ENCODE data around the gene PREX1. TPM values are rescaled to one million over a fixed set of nuclear protein-coding genes. Genes with fewer than 3 reads are reported as not detected.

The PREX1 gene
- total RNA-seq, 1 donor from 2014 or later, result 65.5 TPM

GRCh38 chr20:48733296-48733790 lies 94.5 kb downstream of the PREX1 start:
- no peak overlapping the region for H3K27ac Mint-ChIP-seq
- H3K4me1 Mint-ChIP-seq, result peaks cover 47% of the 10 kb centered on the region

GRCh38 chr20:48732081-48732829 lies 95.5 kb downstream of the PREX1 start:
- intact Hi-C loops (cut with micrococcal nuclease), result no loop called here
- H3K27me3 Mint-ChIP-seq, result no peaks in the 10 kb centered on the region
- no peaks in the 10 kb centered on the region for H3K9me3 Mint-ChIP-seq
- no peak overlapping the region for H3K4me3 Mint-ChIP-seq
- DNase-seq, result no peak
- no peak overlapping the region for H3K27ac Mint-ChIP-seq
- peaks cover 62% of the 10 kb centered on the region for H3K36me3 Mint-ChIP-seq (ENCODE audit: low read depth)
- peaks cover 40% of the 10 kb centered on the region for H3K4me1 Mint-ChIP-seq

More at GRCh38 chr20:48733296-48733790, 94.5 kb downstream of the PREX1 start:
- intact Hi-C loops (cut with micrococcal nuclease), result no loop called here
- Mint-ChIP-seq H3K4me3 (no peak overlapping the region), H3K36me3 (ENCODE audit: low read depth) (peaks cover 63% of the 10 kb centered on the region), H3K9me3 (no peaks in the 10 kb centered on the region), H3K27me3 (no peaks in the 10 kb centered on the region)
- no peak for DNase-seq

- DNase-seq, result no peak
- Mint-ChIP-seq H3K36me3 (ENCODE audit: low read depth) (peaks cover 60% of the 10 kb centered on the region), H3K27ac (no peak overlapping the region), H3K4me1 (peaks cover 34% of the 10 kb centered on the region), H3K9me3 (no peaks in the 10 kb centered on the region), H3K27me3 (no peaks in the 10 kb centered on the region), H3K4me3 (no peak overlapping the region)
- intact Hi-C loops (cut with micrococcal nuclease), result no loop called here
Observed at GRCh38 chr20:48731536-48731935, 96.3 kb downstream of the PREX1 start.

- H3K4me1 Mint-ChIP-seq, result peaks cover 29% of the 10 kb centered on the region
- no peaks in the 10 kb centered on the region for H3K9me3 Mint-ChIP-seq
- H3K36me3 Mint-ChIP-seq (ENCODE audit: low read depth), result peaks cover 58% of the 10 kb centered on the region
- H3K27ac Mint-ChIP-seq, result no peak overlapping the region
- H3K27me3 Mint-ChIP-seq, result no peaks in the 10 kb centered on the region
- DNase-seq, result no peak
- intact Hi-C loops (cut with micrococcal nuclease), result no loop called here
- H3K4me3 Mint-ChIP-seq, result no peak overlapping the region
Observed at GRCh38 chr20:48730977-48731376, 96.8 kb downstream of the PREX1 start.

GRCh38 chr20:48729538-48729937 lies 98.3 kb downstream of the PREX1 start:
- intact Hi-C loops (cut with micrococcal nuclease), result no loop called here
- H3K36me3 Mint-ChIP-seq (ENCODE audit: low read depth), result peaks cover 68% of the 10 kb centered on the region
- peak overlapping the region; percentile 65 for H3K27ac Mint-ChIP-seq
- no peak for DNase-seq
- H3K4me3 Mint-ChIP-seq, result no peak overlapping the region
- H3K9me3 Mint-ChIP-seq, result no peaks in the 10 kb centered on the region
- no peaks in the 10 kb centered on the region for H3K27me3 Mint-ChIP-seq
- peaks cover 30% of the 10 kb centered on the region for H3K4me1 Mint-ChIP-seq

- no peak for DNase-seq
- Mint-ChIP-seq H3K4me3 (no peak overlapping the region), H3K9me3 (no peaks in the 10 kb centered on the region), H3K27me3 (no peaks in the 10 kb centered on the region), H3K36me3 (ENCODE audit: low read depth) (peaks cover 66% of the 10 kb centered on the region), H3K27ac (peak overlapping the region; percentile 48), H3K4me1 (peaks cover 32% of the 10 kb centered on the region)
- intact Hi-C loops (cut with micrococcal nuclease), result no loop called here
Observed at GRCh38 chr20:48728042-48728825, 99.6 kb downstream of the PREX1 start.

GRCh38 chr20:48727226-48727625 lies 100.6 kb downstream of the PREX1 start:
- no peak for DNase-seq
- H3K27me3 Mint-ChIP-seq, result no peaks in the 10 kb centered on the region
- peaks cover 34% of the 10 kb centered on the region for H3K4me1 Mint-ChIP-seq
- no peak overlapping the region for H3K27ac Mint-ChIP-seq
- H3K36me3 Mint-ChIP-seq (ENCODE audit: low read depth), result peaks cover 61% of the 10 kb centered on the region
- H3K9me3 Mint-ChIP-seq, result no peaks in the 10 kb centered on the region
- no peak overlapping the region for H3K4me3 Mint-ChIP-seq
- intact Hi-C loops (cut with micrococcal nuclease), result no loop called here

GRCh38 chr20:48725555-48725991 lies 102.2 kb downstream of the PREX1 start:
- Mint-ChIP-seq H3K9me3 (no peaks in the 10 kb centered on the region), H3K27ac (peak overlapping the region; percentile 60), H3K36me3 (ENCODE audit: low read depth) (peaks cover 61% of the 10 kb centered on the region), H3K4me3 (no peak overlapping the region), H3K27me3 (no peaks in the 10 kb centered on the region), H3K4me1 (peaks cover 46% of the 10 kb centered on the region)
- intact Hi-C loops (cut with micrococcal nuclease), result no loop called here
- DNase-seq, result no peak

- no peak for DNase-seq
- H3K4me3 Mint-ChIP-seq, result no peak overlapping the region
- H3K9me3 Mint-ChIP-seq, result no peaks in the 10 kb centered on the region
- peak overlapping the region; percentile 60 for H3K27ac Mint-ChIP-seq
- H3K27me3 Mint-ChIP-seq, result no peaks in the 10 kb centered on the region
- peaks cover 46% of the 10 kb centered on the region for H3K4me1 Mint-ChIP-seq
- H3K36me3 Mint-ChIP-seq (ENCODE audit: low read depth), result peaks cover 57% of the 10 kb centered on the region
- intact Hi-C loops (cut with micrococcal nuclease), result no loop called here
Observed at GRCh38 chr20:48724891-48725554, 102.8 kb downstream of the PREX1 start.

GRCh38 chr20:48724382-48724781 lies 103.4 kb downstream of the PREX1 start:
- intact Hi-C loops (cut with micrococcal nuclease), result no loop called here
- Mint-ChIP-seq H3K4me1 (peaks cover 46% of the 10 kb centered on the region), H3K27me3 (no peaks in the 10 kb centered on the region), H3K27ac (peak overlapping the region; percentile 38), H3K4me3 (no peak overlapping the region), H3K9me3 (no peaks in the 10 kb centered on the region), H3K36me3 (ENCODE audit: low read depth) (peaks cover 53% of the 10 kb centered on the region)
- DNase-seq, result no peak

- Mint-ChIP-seq H3K27me3 (no peaks in the 10 kb centered on the region), H3K4me1 (peaks cover 50% of the 10 kb centered on the region), H3K36me3 (ENCODE audit: low read depth) (peaks cover 52% of the 10 kb centered on the region), H3K27ac (no peak overlapping the region), H3K9me3 (no peaks in the 10 kb centered on the region), H3K4me3 (no peak overlapping the region)
- intact Hi-C loops (cut with micrococcal nuclease), result no loop called here
- no peak for DNase-seq
Observed at GRCh38 chr20:48723308-48724264, 104.2 kb downstream of the PREX1 start.

- peak overlapping the region; percentile 56 for H3K27ac Mint-ChIP-seq
- H3K27me3 Mint-ChIP-seq, result no peaks in the 10 kb centered on the region
- peaks cover 54% of the 10 kb centered on the region for H3K4me1 Mint-ChIP-seq
- intact Hi-C loops (cut with micrococcal nuclease), result no loop called here
- DNase-seq, result no peak
- H3K4me3 Mint-ChIP-seq, result no peak overlapping the region
- H3K36me3 Mint-ChIP-seq (ENCODE audit: low read depth), result peaks cover 52% of the 10 kb centered on the region
- no peaks in the 10 kb centered on the region for H3K9me3 Mint-ChIP-seq
Observed at GRCh38 chr20:48722737-48723191, 105.0 kb downstream of the PREX1 start.

Data from activated CD4-positive, alpha-beta T cell treated with anti-CD3 and anti-CD28 coated beads, Interleukin-2, amount 10 ng/mL, durations not matched to agents 24 days and 14 days (primary cell).